CD4-positive, alpha-beta T cell treated with Interleukin-12 subunit alpha and Interleukin-12 subunit beta, for 1 hour (primary cell): ENCODE results near the gene NANP.
"Not testable (repeated sequence)": the region's sequence is repeated elsewhere in the genome, so short reads cannot be mapped to it uniquely, and the experiment has no call there.

Source experiments
- DNase-seq: peaks from one replicate; pipeline ENCODE4 v3.0.0-alpha.2; 2020

The NANP gene

DNA sequence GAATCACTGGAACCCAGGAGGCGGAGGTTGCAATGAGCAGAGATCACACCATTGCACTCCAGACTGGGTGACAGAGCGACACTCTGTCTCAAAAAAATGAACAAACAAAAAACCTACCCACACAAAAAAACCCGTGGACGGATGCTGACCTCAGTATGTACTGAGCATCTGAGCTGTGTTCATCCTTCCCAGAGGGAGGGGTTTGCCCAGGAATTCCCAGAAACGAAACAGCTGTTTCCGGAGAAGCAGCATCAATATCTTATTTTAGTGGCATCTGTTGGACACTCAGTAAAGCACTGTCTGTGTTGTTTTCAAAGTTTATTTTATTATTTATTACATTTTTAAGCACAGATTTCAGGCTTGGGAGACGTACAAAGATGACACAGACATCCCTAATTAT lies 18.7 kb downstream of the NANP start:
- DNase-seq, result no peak

DNA sequence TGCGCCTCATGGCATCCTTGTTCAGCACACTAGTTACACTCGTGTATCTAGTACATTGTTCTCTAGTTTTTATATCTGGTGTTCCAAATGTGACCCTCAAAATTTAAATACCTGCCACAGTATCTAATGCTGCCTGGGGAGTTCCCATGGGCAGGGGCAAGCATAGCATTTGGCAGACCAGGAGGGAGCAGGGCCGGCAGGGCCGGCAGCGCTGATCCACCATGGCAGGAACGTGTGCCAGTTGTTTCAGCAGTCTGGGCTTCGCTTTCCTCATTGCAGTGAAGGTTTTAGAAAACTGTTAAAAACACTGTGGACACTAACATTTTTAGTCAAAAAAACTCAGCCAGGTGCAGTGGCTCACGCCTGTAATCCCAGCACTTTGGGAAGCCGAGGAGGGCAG lies 19.2 kb downstream of the NANP start:
- DNase-seq, result no peak

DNA sequence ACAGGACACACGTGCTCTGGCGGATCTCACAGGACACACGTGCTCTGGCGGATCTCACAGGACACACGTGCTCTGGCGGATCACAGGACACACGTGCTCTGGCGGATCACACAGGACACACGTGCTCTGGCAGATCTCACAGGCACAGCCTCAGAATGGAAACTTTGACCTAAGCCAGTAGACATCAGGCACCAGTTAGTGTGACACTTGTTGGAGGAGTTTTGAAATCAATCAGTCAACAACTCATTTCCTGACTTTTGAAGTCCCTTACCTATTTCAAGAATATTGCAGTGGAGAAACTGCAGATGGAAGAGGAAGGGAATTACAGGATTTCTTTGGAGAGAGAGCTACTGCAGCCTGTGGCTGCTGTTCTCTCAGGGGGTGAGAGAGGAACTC lies 20.9 kb downstream of the NANP start:
- not testable (repeated sequence) for DNase-seq

DNA sequence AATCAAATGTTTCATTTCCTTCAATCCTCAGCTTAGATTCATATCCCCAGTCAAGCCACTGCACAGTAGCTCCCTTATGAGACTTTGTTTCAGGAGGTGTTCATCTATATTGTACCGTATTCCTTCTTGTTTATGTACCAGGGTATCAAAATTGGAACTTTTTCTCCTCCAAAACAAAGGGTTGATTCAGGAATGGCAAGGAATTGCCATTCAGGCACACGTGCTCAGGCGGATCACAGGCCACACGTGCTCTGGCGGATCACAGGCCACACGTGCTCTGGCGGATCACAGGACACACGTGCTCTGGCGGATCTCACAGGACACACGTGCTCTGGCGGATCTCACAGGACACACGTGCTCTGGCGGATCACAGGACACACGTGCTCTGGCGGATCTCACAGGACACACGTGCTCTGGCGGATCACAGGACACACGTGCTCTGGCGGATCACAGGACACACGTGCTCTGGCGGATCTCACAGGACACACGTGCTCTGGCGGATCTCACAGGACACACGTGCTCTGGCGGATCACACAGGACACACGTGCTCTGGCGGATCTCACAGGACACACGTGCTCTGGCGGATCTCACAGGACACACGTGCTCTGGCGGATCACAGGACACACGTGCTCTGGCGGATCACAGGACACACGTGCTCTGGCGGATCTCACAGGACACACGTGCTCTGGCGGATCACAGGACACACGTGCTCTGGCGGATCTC lies 21.5 kb downstream of the NANP start:
- DNase-seq, result not testable (repeated sequence)

DNA sequence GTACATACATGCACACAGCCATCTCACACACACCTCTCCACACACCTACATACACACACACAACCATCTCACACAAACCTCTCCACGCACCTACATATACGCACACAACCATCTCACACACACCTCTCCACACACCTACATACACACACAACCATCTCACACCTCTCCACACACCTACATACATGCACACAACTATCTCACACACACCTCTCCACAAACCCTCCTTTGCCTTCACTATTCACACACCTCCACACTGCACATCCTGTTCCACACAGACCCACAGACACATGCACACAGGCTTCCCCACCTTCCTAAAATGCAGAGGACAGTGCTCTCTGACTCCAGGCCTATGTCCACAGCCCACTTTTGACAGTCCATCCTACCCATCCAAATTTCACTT lies 22.2 kb downstream of the NANP start:
- DNase-seq, result no peak

DNA sequence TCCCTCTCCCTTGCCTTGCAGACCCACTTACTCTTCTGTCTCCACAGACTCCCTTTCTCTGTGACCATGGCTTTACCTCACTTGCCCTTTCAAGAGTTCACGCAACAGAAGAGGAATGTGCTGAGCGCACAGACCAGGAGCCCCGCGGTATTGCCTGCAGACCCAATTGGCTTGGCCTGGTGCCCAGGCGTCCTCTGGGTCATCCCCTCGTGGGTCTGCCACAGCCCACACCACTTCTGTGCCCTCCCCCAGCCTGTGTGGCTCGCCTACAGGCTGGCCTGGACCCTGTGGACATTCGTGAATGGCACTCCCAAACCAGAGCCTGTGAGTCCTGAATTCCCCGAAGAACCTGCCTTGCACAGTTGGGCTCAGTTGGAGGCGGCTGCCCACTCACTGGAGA lies 23.2 kb downstream of the NANP start:
- no peak for DNase-seq

DNA sequence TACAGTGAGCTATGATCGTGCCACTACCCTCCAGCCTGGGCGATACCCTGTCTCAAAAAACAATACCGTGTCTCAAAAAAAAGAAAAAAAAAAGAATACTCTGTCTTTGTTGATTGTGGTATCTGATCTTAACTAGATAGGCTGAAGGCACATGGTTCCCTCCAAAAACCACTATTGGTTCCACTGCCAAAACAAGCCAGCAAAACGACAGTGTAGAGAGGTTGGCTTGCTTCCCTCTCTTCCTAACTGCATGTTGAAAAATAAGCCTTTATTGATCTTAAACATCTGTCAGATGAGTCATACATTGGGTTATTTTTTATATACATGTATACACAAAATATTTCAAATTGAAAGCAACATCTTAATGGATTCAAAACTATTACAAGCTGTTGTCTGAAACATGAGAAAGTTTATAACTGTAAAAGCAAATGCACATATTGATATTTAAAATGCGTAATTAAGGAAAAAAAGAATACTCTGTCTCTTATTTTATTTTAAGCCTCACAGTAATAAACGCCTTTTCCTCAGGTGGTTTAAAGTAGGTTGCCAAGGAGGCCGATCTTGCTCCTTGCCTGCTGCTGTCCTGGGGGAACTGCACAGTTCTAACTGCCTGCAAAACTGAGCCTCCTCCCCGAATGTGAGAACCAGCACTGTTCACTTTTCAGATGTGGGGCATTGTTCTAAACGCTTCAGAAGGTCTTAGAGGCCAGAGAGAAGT lies 31.5 kb downstream of the NANP start:
- no peak for DNase-seq

DNA sequence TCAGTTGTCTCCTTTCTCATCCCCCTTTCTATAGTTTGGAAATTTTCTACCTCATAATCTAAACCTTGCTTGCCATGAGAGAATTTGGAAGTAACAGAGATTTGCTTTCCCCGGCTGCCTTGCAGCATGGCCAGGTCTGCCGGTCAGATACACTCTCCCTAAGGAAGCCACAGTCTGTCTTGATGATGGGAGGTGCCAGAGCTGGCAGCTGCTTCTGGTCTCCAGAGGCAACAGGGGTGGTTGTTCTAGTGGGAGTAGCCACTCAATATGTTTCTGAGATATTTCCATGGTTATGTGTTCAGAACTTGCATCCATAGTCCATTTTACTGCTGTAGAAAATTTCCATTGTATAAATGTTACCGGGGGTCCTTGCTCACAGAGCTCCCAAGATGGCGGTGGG lies 33.0 kb downstream of the NANP start:
- not testable (repeated sequence) for DNase-seq

DNA sequence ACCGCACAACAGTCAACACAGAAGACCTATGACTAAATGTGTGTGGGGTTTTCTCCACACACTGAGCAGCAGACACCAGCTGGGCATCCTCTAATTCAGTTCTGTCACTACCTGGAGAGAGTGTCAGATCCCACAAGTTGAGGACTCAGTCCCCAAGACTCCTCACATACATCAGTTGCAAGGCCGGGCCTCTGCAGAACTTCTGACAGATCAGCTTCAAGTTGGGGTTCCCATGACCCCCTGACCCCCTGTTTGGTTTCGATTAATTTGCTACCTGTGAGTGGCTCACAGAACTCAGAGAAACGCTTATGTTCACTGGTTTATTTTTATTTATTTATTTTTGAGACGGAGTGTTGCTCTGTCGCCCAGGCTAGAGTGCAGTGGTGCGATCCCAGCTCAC lies 35.3 kb downstream of the NANP start:
- DNase-seq, result no peak

DNA sequence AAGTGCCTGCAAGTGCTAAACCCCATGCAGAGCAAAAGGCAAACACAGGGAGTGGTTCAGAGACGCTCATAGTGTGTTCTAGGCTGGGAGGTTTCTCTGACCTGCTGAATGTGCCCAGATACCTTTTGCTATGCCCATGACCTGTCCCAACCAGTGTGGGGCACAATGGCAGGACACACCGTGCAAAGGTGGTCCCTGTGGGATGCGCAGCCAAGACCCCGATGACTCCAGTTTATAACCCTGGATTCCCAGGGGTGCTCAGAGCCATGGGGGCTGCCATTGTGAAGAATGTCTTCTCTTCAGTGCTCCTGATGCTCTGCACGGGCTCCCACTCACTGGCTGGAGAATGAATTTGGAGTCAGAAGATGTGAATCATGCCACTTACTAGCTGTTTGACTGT lies 36.3 kb downstream of the NANP start:
- no peak for DNase-seq

DNA sequence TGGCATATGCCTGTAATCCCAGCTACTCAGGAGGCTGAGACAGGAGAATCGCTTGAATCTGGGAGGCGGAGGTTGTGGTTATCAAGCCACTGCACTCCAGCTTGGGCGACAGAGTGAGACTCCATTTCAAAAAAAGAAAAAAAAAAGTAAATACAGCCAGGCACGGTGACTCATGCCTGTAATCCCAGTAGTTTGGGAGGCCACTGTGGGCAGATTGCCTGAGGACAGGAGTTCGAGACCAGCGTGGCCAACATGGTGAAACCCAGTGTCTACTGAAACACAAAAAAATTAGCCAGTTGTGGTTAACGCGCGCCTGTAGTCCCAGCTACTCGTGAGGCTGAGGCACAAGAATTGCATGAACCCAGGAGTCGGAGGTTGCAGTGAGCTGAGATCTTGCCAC lies 36.9 kb downstream of the NANP start:
- DNase-seq, result no peak

DNA sequence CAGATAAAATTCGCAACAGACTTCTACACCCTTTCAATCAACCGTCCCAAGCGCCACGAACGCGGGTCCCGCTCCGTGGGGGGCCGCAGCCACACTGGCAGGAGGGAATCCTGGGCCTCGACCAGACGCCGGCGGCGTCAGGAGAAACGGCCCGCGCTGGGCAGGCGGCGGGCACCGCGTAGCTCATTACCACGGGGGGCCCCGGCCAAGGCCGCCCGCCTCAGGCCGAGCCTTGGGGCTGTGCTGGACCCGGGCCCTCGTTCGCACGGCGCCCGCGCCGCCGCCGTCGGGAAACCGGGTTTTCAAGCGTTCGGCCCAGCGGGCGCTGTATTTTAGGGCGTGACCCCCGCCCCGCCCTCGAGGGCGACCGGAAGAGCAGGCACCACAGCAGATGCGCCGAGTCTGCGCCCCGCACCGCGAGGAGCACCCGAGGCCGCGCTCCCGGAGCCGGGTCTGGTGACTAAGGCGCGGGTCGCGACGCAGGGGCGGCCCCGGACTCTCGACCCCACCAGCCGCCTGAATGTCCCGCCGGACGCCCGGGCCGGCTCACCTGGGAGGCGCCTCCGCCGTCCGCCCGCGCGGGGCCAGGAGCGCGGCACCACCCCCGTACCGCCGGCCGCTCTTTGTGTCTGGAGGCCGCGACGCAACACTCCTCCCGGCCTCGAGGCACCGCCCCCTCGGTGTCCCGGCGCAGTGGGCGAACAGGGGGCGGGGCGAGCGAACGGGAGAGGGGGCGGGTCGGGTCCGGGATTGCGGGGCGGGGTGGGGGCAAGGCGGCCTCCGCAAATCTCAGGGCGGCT lies 38.7 kb downstream of the NANP start, which contains the start of gene NINL:
NINL (minus strand) TSS at position 627 of the 800 bp plus-strand sequence. CDS start 58,944 bp downstream, outside the sequence.
- peak; percentile 40 for DNase-seq

DNA sequence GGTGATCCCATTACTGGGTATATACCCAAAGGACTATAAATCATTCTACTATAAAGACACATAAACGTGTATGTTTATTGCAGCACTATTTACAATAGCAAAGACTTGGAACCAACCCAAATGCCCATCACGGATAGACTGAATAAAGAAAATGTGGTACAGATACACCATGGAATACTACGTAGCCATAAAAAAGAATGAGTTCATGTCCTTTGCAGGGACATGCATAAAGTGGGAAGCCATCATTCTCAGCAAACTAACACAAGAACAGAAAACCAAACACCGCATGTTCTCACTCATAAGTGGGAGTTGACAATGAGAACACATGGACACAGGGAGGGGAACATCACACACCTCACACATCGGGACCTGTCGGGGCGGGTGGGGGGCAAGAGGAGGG lies 40.2 kb downstream of the NANP start:
- not testable (repeated sequence) for DNase-seq

DNA sequence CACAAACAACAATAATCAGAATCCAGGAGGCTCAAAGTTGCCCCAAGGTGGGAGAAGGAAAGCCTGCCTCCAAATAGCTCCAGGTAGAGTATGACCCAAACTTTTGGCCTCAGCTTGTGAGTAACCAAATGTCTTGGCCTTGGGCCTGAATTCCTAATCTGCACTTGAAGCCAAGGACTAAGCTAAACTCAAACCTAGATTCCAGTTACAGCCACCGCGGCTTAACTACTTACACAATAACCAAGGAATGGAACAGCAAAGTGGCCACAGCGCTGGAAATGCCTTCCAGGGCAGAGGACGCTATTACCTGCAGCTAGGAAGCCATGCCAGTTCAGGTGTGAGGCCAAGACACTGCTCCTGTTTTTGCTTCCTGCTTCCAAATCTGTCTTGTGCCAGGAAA lies 43.1 kb downstream of the NANP start:
- DNase-seq, result no peak

DNA sequence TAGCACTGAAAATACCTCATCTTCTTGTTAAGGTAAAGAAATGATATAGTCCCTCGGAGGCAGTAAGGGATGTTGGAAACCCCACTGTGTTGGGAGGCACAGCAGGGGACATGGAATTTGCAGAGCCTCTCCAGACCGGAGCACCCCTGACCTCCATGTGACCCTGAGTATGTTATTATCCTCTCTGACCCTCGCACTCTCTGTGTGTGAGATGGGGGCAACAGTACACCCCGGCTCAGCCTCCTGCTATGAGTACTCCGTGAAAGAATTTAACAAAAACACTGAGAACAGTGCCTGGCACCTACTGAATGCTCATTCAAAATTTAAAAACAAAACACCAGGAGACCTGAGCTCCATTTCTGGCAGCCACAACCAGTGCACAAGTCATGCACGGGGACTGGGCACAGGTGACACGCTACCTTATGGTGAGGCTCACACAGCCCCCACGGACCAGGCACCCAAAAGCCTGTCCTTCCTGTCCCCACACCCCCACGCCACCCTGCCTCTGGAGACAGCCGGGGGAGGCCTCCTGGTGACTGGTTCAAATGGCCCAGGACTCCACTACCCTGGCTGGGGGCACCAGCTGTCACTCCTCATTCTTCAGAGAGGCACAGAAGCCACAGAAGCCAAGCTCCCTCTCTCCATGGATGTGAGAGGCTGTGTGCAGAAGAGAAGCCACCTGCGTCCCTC lies 44.6 kb downstream of the NANP start:
- no peak for DNase-seq

DNA sequence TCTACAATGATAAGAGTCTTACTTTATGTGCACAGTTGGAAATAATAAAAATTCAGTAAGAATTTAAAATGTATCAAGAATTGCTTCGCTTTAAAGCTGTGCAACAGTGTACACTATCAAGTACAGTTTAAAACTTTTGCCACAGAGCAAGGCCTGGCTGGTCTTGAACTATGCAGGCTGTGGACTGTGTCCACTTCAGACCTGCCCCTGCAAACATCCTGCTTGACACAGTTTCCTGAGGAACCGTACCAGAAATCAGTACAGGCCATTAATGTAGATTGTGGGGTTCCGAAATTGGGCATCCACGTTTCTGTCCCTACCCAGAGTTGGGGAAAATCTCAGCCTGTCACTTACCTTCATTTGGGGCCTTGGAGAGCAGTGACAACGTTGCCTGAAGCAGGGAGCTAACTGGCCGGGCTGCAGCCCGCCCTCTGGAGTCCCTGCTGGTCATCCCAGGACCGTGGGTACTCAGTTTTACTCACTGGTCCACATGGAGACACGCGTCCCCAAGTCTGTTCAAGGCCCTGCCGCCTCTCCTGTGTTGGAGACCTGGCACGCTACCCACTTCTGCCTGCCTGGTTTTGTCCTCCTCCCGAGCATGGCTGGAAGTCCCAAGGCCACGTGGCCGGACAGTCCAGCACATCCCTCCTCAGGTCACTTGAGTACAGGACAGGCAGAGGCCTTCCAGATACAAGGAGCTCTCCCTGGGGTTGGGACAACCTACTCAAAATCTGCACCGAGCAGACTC lies 46.9 kb downstream of the NANP start:
- no peak for DNase-seq

DNA sequence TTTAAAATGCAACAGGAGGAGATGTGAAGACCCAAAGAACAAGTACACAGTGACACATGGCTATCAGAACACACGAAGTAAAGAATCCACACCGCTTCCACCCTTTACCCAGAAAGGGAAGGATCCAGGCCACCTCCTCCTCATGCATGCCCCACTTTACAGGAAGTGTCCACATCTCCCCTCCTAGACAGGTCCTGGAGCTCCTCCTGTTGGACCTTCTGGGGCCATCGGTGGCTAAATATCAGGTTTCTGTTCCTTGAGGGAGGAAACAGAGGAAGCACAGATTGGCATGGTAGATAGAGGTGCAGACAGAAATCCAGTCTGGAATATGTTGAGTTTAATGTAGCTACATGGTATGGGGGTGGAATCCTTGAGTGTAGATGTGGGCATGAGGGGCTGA lies 49.4 kb downstream of the NANP start:
- DNase-seq, result no peak

DNA sequence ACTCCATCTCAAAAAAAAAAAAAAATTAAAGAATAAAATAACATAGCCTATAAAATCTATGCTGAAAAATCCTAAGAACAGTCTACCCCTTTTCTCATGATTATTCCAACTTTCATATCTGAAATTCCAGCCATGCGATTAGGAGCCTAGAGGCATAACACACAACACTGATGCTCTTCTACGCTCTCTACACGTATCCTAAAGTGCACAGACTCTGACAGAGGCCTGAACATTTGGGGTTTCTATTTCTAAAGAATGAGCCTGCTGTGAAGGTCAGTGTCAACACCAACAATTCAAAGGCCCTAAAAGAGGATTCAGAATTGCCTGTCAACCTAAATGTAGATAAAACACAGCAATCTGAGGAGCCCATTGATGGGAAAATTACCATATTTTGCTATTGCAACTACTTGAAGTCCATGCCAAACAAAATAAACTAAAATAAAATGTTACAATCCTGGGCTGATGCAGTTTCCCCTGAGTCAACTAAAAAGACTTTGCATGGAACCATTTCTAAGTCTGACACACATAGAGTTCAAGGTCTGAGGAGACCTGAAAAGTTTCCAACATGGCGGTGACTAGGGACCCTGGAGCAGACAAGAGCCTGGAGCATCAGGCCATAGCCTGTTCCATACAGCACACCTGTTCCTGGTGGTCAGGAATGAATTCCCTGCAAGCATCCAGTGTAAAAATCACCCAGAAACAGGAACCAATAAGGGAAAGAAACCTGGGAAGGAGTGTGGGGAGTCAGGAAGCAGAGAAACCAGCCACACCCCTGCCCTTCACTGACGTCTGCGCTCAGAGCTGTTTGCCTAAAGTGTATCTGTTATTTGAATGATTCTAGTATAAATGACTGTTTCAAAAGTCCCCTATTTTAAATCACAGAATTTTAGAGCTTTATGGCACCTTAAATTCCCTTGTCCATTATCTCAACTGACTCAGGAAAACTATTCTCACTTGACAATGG lies 50.2 kb downstream of the NANP start:
- DNase-seq, result no peak

DNA sequence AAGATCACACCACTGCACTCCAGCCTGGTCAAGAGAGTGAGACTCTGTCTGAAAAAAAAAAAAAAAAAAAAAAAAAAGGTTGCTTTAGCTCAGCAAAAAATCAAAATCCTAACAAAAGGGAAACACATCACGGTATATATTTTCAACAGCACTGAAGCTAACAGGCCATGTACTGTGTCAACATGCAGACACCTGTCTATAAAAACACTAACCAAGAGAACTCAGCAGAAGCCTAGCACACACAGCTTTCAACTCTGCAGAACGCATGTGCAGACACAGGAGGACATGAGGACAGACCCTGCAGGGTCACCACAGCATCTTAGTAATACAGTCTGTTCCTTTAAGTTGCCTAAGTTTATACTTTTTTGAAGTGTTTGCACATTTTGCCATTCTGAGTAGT lies 52.0 kb downstream of the NANP start:
- no peak for DNase-seq

DNA sequence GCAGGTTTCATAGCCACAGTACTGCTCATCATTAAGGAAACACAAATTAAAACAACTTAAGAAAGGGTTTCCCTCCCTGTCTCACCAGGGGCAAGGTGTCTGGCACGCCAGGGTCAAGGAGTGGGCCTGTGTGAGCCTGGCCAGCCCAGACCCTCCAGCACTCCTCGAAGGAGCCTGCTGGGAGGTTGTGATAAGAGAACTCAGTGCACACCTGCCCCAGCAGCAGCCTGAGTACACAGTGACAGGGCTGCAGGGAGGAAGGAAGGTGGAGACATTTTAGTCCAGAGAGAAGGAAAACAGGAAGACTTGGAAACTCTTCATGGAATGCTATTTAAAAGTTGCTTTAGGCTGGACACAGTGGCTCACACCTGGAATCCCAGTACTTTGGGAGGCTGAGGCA lies 52.6 kb downstream of the NANP start:
- DNase-seq, result no peak

DNA sequence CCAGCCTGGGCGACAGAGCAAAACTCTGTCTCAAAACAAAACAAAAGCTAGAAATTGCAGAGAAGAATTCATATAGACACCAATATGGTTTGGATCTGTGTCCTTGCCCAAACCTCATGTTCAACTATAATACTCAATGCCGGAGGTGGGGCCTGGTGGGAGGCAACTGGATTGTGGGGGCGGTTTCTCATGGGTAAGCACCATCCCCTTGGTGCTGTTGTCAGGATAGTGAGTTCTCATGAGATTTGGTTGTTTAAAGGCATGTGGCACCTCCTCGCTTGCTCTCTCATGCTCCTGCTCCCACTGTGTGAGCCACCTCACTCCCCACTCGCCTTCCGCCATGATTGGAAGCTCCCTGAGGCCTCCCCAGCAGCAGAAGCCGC lies 53.7 kb downstream of the NANP start:
- no peak for DNase-seq
